Upper lobe of right lung (tissue), 1 donor: ENCODE results near the gene H1-8. TPM values are rescaled to one million over a fixed set of nuclear protein-coding genes. Genes with fewer than 3 reads are reported as not detected.

Experiments
- ATAC-seq: fragments of 200-7000 bp; cut with Tn5 transposase; one replicate; pipeline ENCODE4 v1.9.1; 2020; ENCODE audit warnings: mild to moderate bottlenecking, moderate library complexity
- DNase-seq: peaks from one replicate; pipeline ENCODE4 v3.0.0-alpha.2; 2020
- H3K27ac ChIP-seq: fragments of 200-600 bp; one replicate; pipeline ENCODE4 v1.8.0; 2022
- H3K27me3 ChIP-seq: fragments of 200-600 bp; one replicate; pipeline ENCODE4 v1.8.0; 2022; ENCODE audit warnings: mild to moderate bottlenecking
- H3K36me3 ChIP-seq: fragments of 200-600 bp; one replicate; pipeline ENCODE4 v1.8.0; 2022
- H3K4me1 ChIP-seq: fragments of 200-600 bp; one replicate; pipeline ENCODE4 v1.8.0; 2022
- H3K4me3 ChIP-seq: fragments of 200-600 bp; one replicate; pipeline ENCODE4 v1.8.0; 2022; ENCODE audit warnings: mild to moderate bottlenecking
- H3K9me3 ChIP-seq: fragments of 200-600 bp; one replicate; pipeline ENCODE4 v1.8.0; 2022
- intact Hi-C: fragments of 100-400 bp; cut with DNase I; formaldehyde crosslinking; loops from one replicate; pipeline ENCODE4 v1.11.0; 2022
- total RNA-seq: library from RNA; stranded (reverse); fragmentation: NEBNext Ultra II Directional; extraction: Animal tissue kit (Norgen Biotek cat#: 25700); gene quantifications from one replicate; pipeline ENCODE4 v1.2.1, GENCODE V29; 2021
- TF ChIP-seq, protein P1 (sequence below): fragments of 200-600 bp; IDR thresholded peaks from one replicate; pipeline ENCODE4 v1.8.0; 2022; ENCODE audit warnings: antibody characterized with exemption
- donor health status: DM: no; HTN: yes; CAD: no; lungs with severe emphysema.

H1-8 gene
- total RNA-seq, 1 donor from 2014 or later = not detected

DNA sequence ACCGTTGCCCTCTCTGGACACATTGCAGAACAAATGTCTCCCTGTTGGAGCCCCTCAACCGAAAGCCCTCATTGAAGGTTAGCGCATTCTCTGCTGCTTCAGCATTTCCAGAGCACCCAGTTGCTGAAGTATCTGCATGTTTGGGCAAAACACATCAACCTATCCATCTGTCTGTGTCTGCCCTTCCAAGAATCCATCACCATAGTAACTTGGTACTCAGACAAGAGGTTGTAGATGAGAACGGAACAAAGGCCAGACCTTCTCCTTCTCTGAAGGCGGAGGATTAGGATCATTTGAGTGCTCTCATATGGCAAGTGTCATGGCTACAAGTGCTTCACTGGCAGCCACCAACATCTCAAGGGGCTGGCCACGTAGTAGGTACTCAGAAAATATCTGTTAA is 37.6 kb upstream of the H1-8 start:
- no peaks in the 10 kb centered on the region for H3K9me3 ChIP-seq
- H3K4me3 ChIP-seq = no peak overlapping the region
- ATAC-seq = no peak
- TF ChIP-seq, protein P1, sequence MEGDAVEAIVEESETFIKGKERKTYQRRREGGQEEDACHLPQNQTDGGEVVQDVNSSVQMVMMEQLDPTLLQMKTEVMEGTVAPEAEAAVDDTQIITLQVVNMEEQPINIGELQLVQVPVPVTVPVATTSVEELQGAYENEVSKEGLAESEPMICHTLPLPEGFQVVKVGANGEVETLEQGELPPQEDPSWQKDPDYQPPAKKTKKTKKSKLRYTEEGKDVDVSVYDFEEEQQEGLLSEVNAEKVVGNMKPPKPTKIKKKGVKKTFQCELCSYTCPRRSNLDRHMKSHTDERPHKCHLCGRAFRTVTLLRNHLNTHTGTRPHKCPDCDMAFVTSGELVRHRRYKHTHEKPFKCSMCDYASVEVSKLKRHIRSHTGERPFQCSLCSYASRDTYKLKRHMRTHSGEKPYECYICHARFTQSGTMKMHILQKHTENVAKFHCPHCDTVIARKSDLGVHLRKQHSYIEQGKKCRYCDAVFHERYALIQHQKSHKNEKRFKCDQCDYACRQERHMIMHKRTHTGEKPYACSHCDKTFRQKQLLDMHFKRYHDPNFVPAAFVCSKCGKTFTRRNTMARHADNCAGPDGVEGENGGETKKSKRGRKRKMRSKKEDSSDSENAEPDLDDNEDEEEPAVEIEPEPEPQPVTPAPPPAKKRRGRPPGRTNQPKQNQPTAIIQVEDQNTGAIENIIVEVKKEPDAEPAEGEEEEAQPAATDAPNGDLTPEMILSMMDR = no peak
- H3K4me1 ChIP-seq = no peaks in the 10 kb centered on the region
- DNase-seq = no peak
- no peaks in the 10 kb centered on the region for H3K27me3 ChIP-seq
- H3K27ac ChIP-seq = no peak overlapping the region
- peaks cover 22% of the 10 kb centered on the region for H3K36me3 ChIP-seq
- intact Hi-C loops = no loop called here

GRCh38 chr3:129506231-129506742 is 36.7 kb upstream of the H1-8 start:
- ATAC-seq (no peak), DNase-seq (no peak)
- H3K4me3 ChIP-seq = no peak overlapping the region
- intact Hi-C loops = no loop called here
- no peak overlapping the region for H3K27ac ChIP-seq
- H3K36me3 ChIP-seq = peaks cover 22% of the 10 kb centered on the region
- no peaks in the 10 kb centered on the region for H3K4me1 ChIP-seq
- H3K9me3 ChIP-seq = no peaks in the 10 kb centered on the region
- TF ChIP-seq, protein P1 = no peak
- no peaks in the 10 kb centered on the region for H3K27me3 ChIP-seq

DNA sequence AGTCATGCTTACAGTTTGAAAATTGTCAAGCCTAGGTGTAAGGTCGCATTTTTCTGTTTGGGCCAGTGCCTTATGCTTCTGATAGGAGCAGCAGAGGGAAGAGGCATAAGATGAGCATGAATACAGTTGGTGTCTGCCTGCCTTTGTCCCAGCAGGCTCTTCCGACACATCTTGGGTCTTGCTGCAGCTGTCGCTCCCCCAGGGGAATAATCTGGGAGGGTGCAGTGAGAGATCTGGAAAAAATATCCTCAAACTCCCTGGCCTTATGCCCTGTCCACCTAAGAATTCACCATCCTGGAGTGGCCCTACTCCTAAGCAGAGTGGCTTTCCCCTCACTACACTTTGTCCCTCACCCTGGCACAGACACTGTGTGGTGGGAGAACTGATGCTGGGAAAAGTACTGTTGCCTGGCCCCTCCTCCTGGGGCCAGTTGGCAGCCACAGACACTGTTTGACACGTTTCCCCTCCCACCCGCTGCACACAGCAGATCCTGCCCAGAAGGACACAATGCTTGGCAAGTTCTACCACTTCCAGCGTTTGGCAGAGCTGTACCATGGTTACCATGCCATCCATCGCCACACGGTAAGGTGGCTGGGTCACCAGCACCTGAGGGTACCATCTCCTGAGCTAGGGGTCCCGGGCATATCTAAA is 35.7 kb upstream of the H1-8 start:
- Histone ChIP-seq H3K4me3 (no peak overlapping the region), H3K9me3 (no peaks in the 10 kb centered on the region), H3K36me3 (peaks cover 26% of the 10 kb centered on the region), H3K4me1 (no peaks in the 10 kb centered on the region), H3K27me3 (no peaks in the 10 kb centered on the region), H3K27ac (peak overlapping the region; percentile 17)
- TF ChIP-seq, protein P1 = no peak
- DNase-seq = peak; percentile 52
- intact Hi-C loops = no loop called here
- peak; percentile 60 for ATAC-seq

DNA sequence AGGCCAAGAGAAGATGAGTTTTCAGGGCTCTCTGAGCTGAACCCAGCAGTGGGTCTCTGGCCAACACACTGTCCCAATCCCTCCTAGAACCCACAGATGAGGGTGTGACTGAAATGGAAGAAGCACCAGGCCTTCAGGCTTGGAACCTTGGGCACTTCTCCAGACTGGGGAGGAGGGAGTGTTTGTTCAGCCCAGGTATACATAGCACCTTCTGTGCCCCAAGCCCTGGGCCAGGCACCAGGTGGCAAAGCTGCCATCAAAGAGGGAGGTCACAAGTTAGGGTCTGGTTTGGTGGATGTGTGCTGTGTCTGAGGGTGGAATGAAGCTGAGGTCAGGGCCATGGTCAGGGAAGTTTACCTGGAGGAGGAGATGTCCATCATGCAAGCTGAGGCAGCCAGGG is 30.4 kb upstream of the H1-8 start:
- H3K9me3 ChIP-seq = no peaks in the 10 kb centered on the region
- no peak for DNase-seq
- no peak overlapping the region for H3K4me3 ChIP-seq
- ATAC-seq = no peak
- no peaks in the 10 kb centered on the region for H3K4me1 ChIP-seq
- TF ChIP-seq, protein P1 = no peak
- no peaks in the 10 kb centered on the region for H3K27me3 ChIP-seq
- H3K36me3 ChIP-seq = peaks cover 10% of the 10 kb centered on the region
- H3K27ac ChIP-seq = no peak overlapping the region
- intact Hi-C loops = no loop called here

- Histone ChIP-seq H3K9me3 (no peaks in the 10 kb centered on the region), H3K27ac (no peak overlapping the region), H3K4me1 (no peaks in the 10 kb centered on the region), H3K36me3 (peaks cover 10% of the 10 kb centered on the region), H3K27me3 (no peaks in the 10 kb centered on the region), H3K4me3 (no peak overlapping the region)
- intact Hi-C loops = no loop called here
- DNase-seq (peak; percentile 58), ATAC-seq (no peak)
- TF ChIP-seq, protein P1 = no peak
These were observed 29.3 kb upstream of the H1-8 start for GRCh38 chr3:129513705-129514104.
